GM12891 (cell line): Measurements from ENCODE around the gene KIAA1586.

Experiments used
- DNase-seq: peaks from one replicate; pipeline ENCODE4 v3.0.0; 2011; ENCODE audit warnings: low spot score; ENCODE audit not compliant: insufficient read length
- FAIRE-seq: peaks from 2 replicates; lab custom pipeline; 2011; peaks lifted over from hg19 to GRCh38; lab: Jason Lieb, UNC
- PAX5 ChIP-seq: IDR thresholded peaks from 2 replicates; pipeline ENCODE4 v1.6.1; 2011; ENCODE audit warnings: low read length, moderate library complexity, mild to moderate bottlenecking; ENCODE audit not compliant: insufficient read depth, severe bottlenecking
- POLR2A ChIP-seq: IDR thresholded peaks from 2 replicates; pipeline ENCODE4 v1.6.1; 2011; ENCODE audit warnings: low read depth, low read length, control low read depth
- POU2F2 ChIP-seq: IDR thresholded peaks from 2 replicates; pipeline ENCODE4 v1.6.1; 2011; ENCODE audit warnings: low read depth, mild to moderate bottlenecking, control low read depth, low read length, moderate library complexity
- SPI1 ChIP-seq: IDR thresholded peaks from 2 replicates; pipeline ENCODE4 v1.6.1; 2011; ENCODE audit warnings: low read depth, low read length, control low read depth
- TAF1 ChIP-seq: IDR thresholded peaks from 2 replicates; pipeline ENCODE4 v1.6.1; 2011; ENCODE audit warnings: low read depth, low read length, control low read depth

Gene KIAA1586

DNA sequence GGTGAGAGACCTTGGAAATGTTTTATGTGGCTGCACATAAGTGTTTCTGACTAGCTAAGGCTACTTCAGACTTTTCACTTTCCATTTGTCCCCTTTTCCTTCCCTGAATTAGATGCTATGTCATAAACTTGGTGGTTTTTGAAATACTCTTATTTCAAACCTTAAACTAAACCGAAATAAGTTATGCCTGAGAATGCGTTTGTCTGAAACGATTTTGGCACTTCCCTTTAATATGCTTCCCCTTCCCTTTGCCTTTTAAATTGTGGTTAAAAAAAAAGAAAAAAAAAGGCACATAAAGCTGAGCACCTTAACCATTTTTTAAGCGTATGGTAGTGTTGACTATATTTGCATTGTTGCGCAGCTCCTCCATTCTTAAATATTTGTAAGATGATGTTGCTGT, 57.8 kb downstream of the KIAA1586 start:
- TF ChIP-seq PAX5 (no peak), POU2F2 (no peak), SPI1 (no peak), TAF1 (no peak), POLR2A (0 out of 2 replicates have a peak, but pooled peaks have one; percentile 43)
- no peak for DNase-seq
- FAIRE-seq, result peak; percentile 65
